Stomach (tissue), 9 donors: ENCODE data around the gene XXYLT1. TPM values are rescaled to one million over a fixed set of nuclear protein-coding genes. Genes with fewer than 3 reads are reported as not detected.

Source experiments
- DNase-seq, 2 donors: peaks; one replicate each; pipeline versions ENCODE4 v3.0.0 to v3.0.0-alpha.2; 2013 to 2019
- H3K27ac ChIP-seq, 5 donors: fragments of 200-600 bp in 4 of 5; sonication (generic) in 4 of 5; one replicate each; pipeline ENCODE4 v1.5.1; 2013 to 2019; ENCODE audit warnings: mild to moderate bottlenecking in 1 of 5, moderate library complexity in 1 of 5
- H3K27me3 ChIP-seq, 3 donors: fragments of 200-600 bp; sonication (generic); one replicate each; pipeline ENCODE4 v1.5.1; 2017 to 2019; ENCODE audit warnings: mixed run types in 1 of 3
- H3K36me3 ChIP-seq, 4 donors: fragments of 200-600 bp; sonication (generic); 1 replicate in 3 of 4; 2 replicates in 1 of 4; pipeline ENCODE4 v1.5.1; 2016 to 2019
- H3K4me1 ChIP-seq, 4 donors: fragments of 200-600 bp; sonication (generic); one replicate each; pipeline ENCODE4 v1.5.1; 2016 to 2019
- H3K4me3 ChIP-seq, 4 donors: fragments of 200-600 bp; sonication (generic) in 3 of 4; one replicate each; pipeline ENCODE4 v1.5.1; 2016 to 2019; ENCODE audit warnings: mild to moderate bottlenecking in 1 of 4
- H3K9me3 ChIP-seq, 4 donors: fragments of 200-600 bp; sonication (generic); one replicate each; pipeline ENCODE4 v1.5.1; 2016 to 2019
- CTCF ChIP-seq, 7 experiments: fragments of 450-650 bp in 4 of 7; fragments of 200-600 bp in 3 of 7; sonication (generic) in 3 of 7; IDR thresholded peaks; one replicate each; pipeline ENCODE4 v1.5.1; 2016 to 2019; ENCODE audit warnings: antibody characterized with exemption in 7 of 7, control low read depth in 2 of 7, mild to moderate bottlenecking in 1 of 7
- EP300 ChIP-seq: sonication (generic); formaldehyde crosslinking; IDR thresholded peaks from one replicate; pipeline ENCODE4 v1.6.1; 2017; ENCODE audit warnings: antibody characterized with exemption
- POLR2A ChIP-seq, 4 donors: fragments of 450-650 bp; IDR thresholded peaks; one replicate each; pipeline ENCODE4 v1.6.1; 2016; ENCODE audit warnings: antibody characterized with exemption in 4 of 4, control low read depth in 2 of 4, mild to moderate bottlenecking in 1 of 4, moderate library complexity in 1 of 4
- POLR2AphosphoS5 ChIP-seq, 3 donors: sonication (generic); formaldehyde crosslinking; IDR thresholded peaks; one replicate each; pipeline ENCODE4 v1.6.1; 2016; ENCODE audit warnings: antibody characterized with exemption in 3 of 3
- WGBS, 5 donors: extraction: QIAGEN DNeasy Blood & Tissue Kit in 3 of 5; methylation state at CpG; one replicate each; pipeline versions ENCODE4 v1.1.5 to v1.1.7; 2013 to 2018; 5-methylcytosine and 5-hydroxymethylcytosine counted together
- intact Hi-C: fragments of 100-400 bp; cut with DNase I; formaldehyde crosslinking; loops from one replicate; pipeline ENCODE4 v1.15.1; 2023; ENCODE audit warnings: low total_unique reads
- polyA plus RNA-seq, 3 donors: library from polyadenylated mRNA; stranded (reverse); fragments of 200-250 nt; gene quantifications; one replicate each; pipeline ENCODE4 v1.2.3, GENCODE V29; 2013
- total RNA-seq, 5 donors: library from RNA; depleted of rRNA; stranded (reverse); fragments of >200 nt; gene quantifications; one replicate each; pipeline versions ENCODE4 v1.1.0 to v1.2.3, GENCODE V29; 2014 to 2016
- donor health status: healthy with polysubstance abuse.
- donor health status: Bipolar disorder and iron deficiency.
- donor health status: healthy.

XXYLT1 gene
- total and polyA plus RNA-seq, 8 donors: 2.1 to 41.5 (median 11.4) TPM; not detected in 1

- H3K4me1 ChIP-seq: peaks cover 0 to 26% (median 13%) of the 10 kb centered on the region in 4 donors
- H3K27ac ChIP-seq: no peak overlapping the region
- 86 to 94% (median 88%) methylated on average over 6 of the region's 6 CpGs for WGBS, 5 donors
- no peaks in the 10 kb centered on the region for H3K9me3 ChIP-seq
- intact Hi-C loops: no loop called here
- TF ChIP-seq CTCF (IDR thresholded peaks at IDR 0.05) (no peak), EP300 (no peak), POLR2A (IDR thresholded peaks at IDR 0.05) (no peak), POLR2AphosphoS5 (IDR thresholded peaks at IDR 0.05) (no peak)
- H3K27me3 ChIP-seq: no peaks in the 10 kb centered on the region
- no peak overlapping the region for H3K4me3 ChIP-seq
- DNase-seq: no peak
- no peaks in the 10 kb centered on the region for H3K36me3 ChIP-seq
Measured at GRCh38 chr3:195168009-195168762, 102.8 kb downstream of the XXYLT1 start.

- WGBS, 5 donors: 94 to 100% (median 100%) methylated on average over 1 of the region's 1 CpG
- no peak for DNase-seq
- intact Hi-C loops: no loop called here
- H3K36me3 ChIP-seq: no peaks in the 10 kb centered on the region
- no peaks in the 10 kb centered on the region for H3K27me3 ChIP-seq
- H3K27ac ChIP-seq: no peak overlapping the region
- H3K4me1 ChIP-seq: peaks cover 2 to 22% (median 17%) of the 10 kb centered on the region in 4 donors
- H3K9me3 ChIP-seq: no peaks in the 10 kb centered on the region
- no peak overlapping the region for H3K4me3 ChIP-seq
- no peak for TF ChIP-seq EP300
- TF ChIP-seq CTCF (IDR thresholded peaks at IDR 0.05): no peak
- no peak for TF ChIP-seq POLR2AphosphoS5 (IDR thresholded peaks at IDR 0.05)
Measured at GRCh38 chr3:195165790-195166189, 105.2 kb downstream of the XXYLT1 start.

- 84 to 95% (median 91%) methylated on average over 7 of the region's 7 CpGs for WGBS, 5 donors
- no peak for TF ChIP-seq POLR2AphosphoS5 (IDR thresholded peaks at IDR 0.05)
- TF ChIP-seq POLR2A (IDR thresholded peaks at IDR 0.05): no peak
- H3K27ac ChIP-seq: no peak overlapping the region
- peaks cover 7 to 22% (median 20%) of the 10 kb centered on the region in 4 donors for H3K4me1 ChIP-seq
- intact Hi-C loops: no loop called here
- DNase-seq: no peak
- no peaks in the 10 kb centered on the region for H3K27me3 ChIP-seq
- H3K9me3 ChIP-seq: no peaks in the 10 kb centered on the region
- no peaks in the 10 kb centered on the region for H3K36me3 ChIP-seq
- H3K4me3 ChIP-seq: no peak overlapping the region
Measured at GRCh38 chr3:195165265-195165609, 105.7 kb downstream of the XXYLT1 start.

GRCh38 chr3:195164573-195165264 lies 106.2 kb downstream of the XXYLT1 start:
- DNase-seq: no peak
- no peaks in the 10 kb centered on the region for H3K9me3 ChIP-seq
- H3K4me3 ChIP-seq: no peak overlapping the region
- no peaks in the 10 kb centered on the region for H3K27me3 ChIP-seq
- H3K4me1 ChIP-seq: peaks cover 13 to 26% (median 21%) of the 10 kb centered on the region in 4 donors
- 51 to 70% (median 66%) methylated on average over 6 of the region's 6 CpGs for WGBS, 5 donors
- no peak overlapping the region for H3K27ac ChIP-seq
- no peaks in the 10 kb centered on the region for H3K36me3 ChIP-seq
- TF ChIP-seq EP300: no peak
- TF ChIP-seq POLR2A (IDR thresholded peaks at IDR 0.05): no peak
- TF ChIP-seq POLR2AphosphoS5 (IDR thresholded peaks at IDR 0.05): no peak
- intact Hi-C loops: no loop called here

- DNase-seq: no peak
- Histone ChIP-seq H3K27me3 (no peaks in the 10 kb centered on the region), H3K4me1 (peaks cover 13 to 34% (median 24%) of the 10 kb centered on the region in 4 donors), H3K4me3 (no peak overlapping the region), H3K27ac (no peak overlapping the region), H3K36me3 (no peaks in the 10 kb centered on the region), H3K9me3 (no peaks in the 10 kb centered on the region)
- no peak for TF ChIP-seq POLR2AphosphoS5 (IDR thresholded peaks at IDR 0.05)
- TF ChIP-seq POLR2A (IDR thresholded peaks at IDR 0.05): no peak
- no peak for TF ChIP-seq EP300
- no peak for TF ChIP-seq CTCF (IDR thresholded peaks at IDR 0.05)
- 90 to 93% (median 91%) methylated on average over 7 of the region's 7 CpGs for WGBS, 5 donors
- intact Hi-C loops: no loop called here
Measured at GRCh38 chr3:195163719-195164572, 107.0 kb downstream of the XXYLT1 start.
